Liver (tissue), 3 donors: Measurements from ENCODE around the gene MCTP1.

Experiments used
- CTCF ChIP-seq: fragments of 150-350 bp; IDR thresholded peaks from 2 replicates; pipeline ENCODE4 v1.5.1; 2017; ENCODE audit warnings: improper control_type of control experiment, low read depth, low read length; ENCODE audit not compliant: missing input control
- EGR1 ChIP-seq, 2 donors: IDR thresholded peaks; 2 replicates each; pipeline ENCODE4 v1.6.1; 2016 to 2018; ENCODE audit warnings: antibody characterized with exemption in 2 of 2, low read depth in 2 of 2
- TAF1 ChIP-seq: conservative IDR thresholded peaks from 2 replicates; pipeline ENCODE4 v1.6.1; 2016; ENCODE audit warnings: antibody characterized with exemption, mild to moderate bottlenecking
- ZBTB33 ChIP-seq: IDR thresholded peaks from 2 replicates; pipeline ENCODE4 v1.6.1; 2016; ENCODE audit warnings: antibody characterized with exemption
- donor health status: healthy.
- donor health status: healthy.

GRCh38 chr5:95172659-95173058 is 112.2 kb downstream of the MCTP1 start:
- TF ChIP-seq CTCF (no peak), TAF1 (no peak), ZBTB33 (no peak), EGR1 (IDR thresholded peaks at IDR 0.05; ENCODE audit: low read depth in 2 of 2) (no peak)
